RPMI7951 (cell line): ENCODE data around the gene POLDIP3. TPM values are rescaled to one million over a fixed set of nuclear protein-coding genes. Genes with fewer than 3 reads are reported as not detected.
"Not testable (repeated sequence)": the region's sequence is repeated elsewhere in the genome, so short reads cannot be mapped to it uniquely, and the experiment has no call there.

ENCODE experiments used
- DNase-seq: peaks from one replicate; pipeline ENCODE4 v3.0.0-alpha.2; 2012; ENCODE audit warnings: low read depth
- total RNA-seq: library from RNA; depleted of rRNA; stranded (reverse); fragments of >200 nt; shearing (Covaris generic); gene quantifications from 2 replicates; pipeline ENCODE4 v1.2.3, GENCODE V29; 2014

The POLDIP3 gene
- total RNA-seq, 1 experiment from 2014 or later: 23.1 TPM

DNA sequence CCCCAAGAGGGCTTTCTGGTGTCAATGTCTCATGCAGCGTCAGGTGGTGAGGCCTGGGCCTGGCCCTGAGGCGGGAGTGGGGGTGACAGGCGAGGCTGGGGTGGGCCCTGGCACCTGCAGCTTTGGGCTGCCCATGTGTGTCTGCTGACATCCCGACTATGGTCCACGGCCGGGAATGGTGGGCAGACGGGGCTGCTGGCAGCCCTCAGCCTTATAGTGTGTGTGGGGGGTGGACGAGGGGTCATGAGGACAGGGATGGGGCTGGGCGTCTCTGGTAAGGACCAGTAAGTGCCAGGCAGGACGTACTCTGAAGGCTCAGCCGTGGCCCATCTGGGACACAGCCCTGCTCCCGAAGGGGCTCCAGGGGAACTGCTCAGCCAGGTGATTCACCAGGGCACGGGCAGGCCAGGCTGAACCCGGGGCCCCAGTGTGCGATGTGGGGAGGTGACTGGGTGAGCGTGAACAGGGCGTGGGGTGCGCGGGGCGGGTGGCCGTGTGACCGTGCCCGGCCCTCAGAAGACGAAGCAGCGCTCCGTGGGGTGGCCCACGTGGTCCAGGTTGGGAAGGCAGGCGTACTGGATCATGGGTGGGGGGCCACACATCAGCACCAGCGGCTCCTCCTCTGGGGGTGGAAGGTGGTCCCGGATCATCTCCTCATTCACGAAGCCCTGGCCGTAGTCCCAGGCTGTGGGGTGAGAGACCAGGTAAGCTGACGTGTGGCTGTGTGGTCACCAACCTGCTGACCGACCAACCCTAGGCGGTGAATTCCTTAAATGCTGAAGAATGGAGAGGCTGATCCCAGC is 4.8 kb upstream of the POLDIP3 start:
- no peak for DNase-seq

DNA sequence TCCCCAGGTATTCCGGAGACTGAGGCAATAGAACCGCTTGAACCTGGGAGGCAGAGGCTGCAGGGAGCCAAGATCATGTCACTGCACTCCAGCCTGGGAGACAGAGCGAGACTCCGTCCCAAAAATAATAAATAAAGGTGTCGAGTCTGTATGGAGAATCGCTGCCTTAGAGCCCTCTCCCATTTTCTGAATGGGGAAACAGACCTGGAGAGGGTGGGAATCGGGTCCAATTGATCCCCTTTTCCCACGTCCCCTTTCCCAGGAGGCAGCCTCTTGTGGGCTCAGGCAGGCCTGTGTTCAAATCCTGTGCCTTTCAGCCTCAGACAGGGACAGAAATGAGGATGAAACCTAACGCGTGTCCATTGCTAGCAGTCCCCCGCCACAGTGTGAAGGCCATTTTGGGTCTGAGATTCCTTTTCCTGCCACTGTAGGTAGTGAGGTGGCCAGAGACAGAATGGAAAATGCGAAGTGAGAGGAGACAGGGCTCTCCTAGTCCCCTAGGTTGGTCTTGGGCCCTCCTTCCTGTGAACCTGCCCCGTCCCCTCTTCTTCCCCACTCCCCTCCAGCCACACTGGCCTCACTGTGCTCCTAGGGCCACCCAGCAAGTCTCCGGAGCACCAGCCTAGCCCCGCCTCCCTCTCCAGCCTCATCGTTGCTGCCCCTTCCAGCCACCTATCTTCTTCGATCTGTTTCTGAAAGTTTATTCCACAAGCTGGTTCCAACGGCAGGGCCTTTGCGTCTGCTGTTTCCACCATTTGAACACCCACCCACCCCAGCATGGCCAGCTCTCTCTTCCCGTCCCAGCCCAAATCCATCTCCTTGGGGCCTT is 2.7 kb upstream of the POLDIP3 start:
- DNase-seq: no peak

DNA sequence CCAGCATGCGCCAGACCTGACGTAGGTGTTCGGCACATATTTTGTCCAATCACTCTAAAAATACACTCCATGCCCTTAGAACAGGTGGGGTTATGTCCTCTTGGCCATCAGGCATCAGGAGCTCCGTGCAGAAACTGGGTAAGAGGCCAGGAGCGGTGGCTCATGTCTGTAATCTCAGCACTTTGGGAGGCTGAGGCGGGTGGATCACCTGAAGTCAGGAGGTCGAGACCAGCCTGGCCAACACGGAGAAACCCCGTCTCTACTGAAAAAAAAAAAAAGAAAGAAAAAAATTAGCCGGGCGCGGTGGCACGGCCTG is 1.1 kb upstream of the POLDIP3 start:
- DNase-seq: not testable (repeated sequence)

DNA sequence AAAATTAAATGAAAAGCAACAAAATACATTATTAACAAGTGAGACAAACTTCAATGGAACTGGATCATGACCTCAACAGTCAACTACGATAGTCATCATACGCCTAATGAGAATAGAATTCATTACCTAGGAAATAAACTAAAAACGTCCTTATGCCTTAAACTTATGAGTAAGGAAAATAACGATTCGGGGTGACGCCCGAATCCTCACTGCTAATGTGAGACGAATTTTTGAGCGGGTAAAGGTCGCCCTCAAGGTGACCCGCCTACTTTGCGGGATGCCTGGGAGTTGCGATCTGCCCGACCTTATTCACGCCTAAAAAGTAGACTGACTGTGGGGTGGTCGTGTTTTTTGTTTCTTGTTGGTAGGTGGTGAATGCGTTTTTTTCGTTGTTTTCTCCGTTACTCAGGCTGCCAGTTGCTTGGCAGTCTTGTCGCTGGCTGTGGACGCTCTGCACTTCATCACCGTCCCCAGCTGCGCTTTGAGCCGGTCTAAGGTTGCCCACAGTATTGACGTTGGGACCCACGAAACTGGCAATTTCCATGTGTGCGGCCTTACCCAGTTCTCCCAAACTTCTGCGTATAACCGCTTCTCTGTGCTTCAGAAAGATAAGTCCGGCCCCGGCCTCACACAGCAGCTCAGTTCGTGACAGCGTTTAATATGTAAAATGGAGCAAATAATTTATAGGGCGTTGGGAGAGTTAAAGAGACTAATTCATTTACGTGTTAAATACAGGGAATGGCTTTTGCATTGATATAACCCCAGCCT is 593 bp upstream of the POLDIP3 start:
- peak; percentile 99 for DNase-seq

DNA sequence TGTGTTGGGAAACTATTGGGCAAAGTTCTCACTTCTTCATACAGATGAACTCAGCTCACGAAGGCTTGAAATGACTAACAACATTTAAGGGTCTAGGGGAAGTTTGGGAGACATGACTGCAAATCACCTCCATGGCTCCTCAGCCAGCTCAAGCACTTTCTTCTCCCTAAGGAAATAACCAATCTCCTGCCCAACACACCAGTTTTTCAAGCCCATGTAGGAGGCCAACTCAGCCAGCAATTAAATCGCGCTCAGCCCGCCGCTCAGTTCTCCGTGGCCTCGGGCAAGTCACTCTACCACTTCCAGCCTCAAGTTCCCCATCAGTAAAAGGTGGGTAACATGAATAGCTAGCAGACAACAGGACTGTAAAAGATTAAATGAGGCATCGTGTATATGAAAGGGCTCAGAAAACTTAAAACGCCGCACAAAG is 796 bp downstream of the POLDIP3 start:
- peak; percentile 51 for DNase-seq

DNA sequence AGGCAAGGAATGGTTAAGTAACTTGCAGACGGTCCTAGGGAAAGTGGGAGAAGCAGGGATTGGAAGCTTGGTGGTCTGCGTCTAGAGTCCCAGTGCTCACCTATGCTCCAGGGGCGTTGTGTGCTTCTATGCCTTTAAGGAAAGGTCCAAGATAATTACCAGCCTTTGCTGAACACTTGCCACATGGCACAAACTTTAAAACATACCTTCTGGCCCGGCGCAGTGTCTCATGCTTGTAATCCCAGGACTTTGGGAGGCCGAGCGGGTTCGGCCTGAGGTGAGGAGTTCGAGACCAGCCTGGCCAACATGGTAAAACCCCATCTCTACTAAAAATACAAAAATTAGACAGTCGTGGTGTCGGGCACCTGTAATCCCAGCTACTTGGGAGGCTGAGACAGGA is 2.3 kb downstream of the POLDIP3 start:
- DNase-seq: no peak

DNA sequence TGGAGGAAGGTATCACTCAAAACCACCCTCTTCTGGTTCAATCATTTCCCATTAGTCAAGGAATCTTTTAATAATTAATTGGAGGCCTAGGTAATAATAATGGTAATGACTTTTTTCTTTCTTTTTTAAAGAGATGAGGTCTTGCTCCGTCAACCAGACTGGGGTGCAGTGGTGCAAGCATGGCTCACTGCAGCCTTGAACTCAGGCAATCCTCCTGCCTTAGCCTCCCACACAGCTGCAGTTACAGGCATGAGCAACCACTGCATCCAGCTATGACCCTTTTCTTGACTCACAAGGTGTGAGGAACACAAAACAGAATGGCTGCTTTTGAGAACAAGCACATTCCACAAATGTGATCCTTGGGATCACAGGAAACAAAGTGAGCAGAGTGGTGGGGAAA is 3.6 kb downstream of the POLDIP3 start:
- no peak for DNase-seq

DNA sequence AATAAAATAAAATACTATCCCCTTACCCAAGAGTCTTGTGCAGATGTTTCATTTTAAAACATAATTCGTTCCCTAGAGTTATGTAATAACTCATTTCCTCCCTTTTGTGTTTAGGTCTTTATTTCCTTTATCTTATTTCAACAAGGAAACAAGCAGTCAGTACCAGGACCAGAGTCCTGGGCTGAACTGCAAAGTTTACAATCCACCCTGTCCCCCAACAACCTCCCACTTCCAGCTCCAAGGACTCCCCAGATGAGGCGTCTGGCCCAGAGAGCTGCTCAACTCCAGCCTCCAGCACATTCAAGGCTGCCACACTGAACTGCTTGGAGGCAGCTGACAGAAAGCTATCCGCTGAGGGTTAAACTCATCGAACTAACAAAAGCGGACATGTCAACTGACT is 4.5 kb downstream of the POLDIP3 start:
- DNase-seq: no peak

DNA sequence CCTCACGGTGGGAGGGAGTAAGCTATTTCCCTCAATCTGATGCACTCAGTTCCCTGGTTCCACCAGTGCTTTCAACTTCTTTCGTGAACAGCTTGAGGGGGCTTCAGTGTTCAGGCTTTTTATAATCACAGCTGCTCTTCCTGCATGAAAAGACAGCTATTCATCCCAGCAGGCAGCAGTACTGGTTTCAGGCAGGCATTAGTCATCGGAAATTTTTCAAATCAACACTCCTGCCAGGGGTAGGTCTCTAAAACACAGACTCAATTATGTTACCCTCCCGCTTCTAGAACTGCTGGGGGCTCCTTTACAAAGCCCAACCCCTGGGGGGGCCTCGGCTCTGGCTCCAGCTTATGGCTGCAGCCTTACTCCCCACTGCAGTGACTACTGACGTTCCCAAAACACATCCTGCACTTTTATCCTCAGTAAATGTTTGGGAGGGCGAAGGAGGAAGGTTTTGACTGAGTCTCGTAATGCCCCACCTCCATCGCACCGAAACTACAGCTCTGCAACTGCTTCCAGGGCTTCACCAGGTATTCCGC is 5.8 kb downstream of the POLDIP3 start:
- peak; percentile 79 for DNase-seq

DNA sequence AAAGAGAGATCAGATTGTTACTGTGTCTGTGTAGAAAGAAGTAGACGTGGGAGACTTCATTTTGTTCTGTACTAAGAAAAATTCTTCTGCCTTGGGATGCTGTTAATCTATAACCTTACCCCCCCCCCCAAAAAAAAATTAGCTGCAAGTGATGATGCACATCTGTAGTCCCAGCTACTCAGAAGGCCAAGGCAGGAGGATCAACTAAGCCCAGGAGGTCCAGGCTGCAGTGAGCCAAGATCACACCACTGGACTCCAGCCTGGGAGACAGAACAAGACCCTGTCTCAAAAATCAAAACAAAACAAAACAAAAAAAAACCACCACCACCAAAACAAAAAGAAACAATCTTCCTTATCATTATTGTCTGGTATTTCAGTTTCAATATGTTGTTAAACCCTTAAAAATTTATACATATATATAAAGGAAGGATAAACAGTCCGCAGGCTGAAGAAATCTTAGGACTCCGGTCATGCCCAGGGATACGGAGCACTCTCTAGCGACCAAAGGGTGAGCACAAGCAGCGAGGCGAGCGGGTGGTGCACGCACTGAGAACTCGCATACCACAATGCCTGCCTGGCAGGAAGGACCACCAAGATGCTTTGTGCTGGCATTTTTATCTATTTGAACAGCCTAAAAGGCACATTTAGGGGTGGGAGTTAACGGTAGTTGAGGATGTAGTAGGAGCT is 6.4 kb downstream of the POLDIP3 start:
- no peak for DNase-seq

DNA sequence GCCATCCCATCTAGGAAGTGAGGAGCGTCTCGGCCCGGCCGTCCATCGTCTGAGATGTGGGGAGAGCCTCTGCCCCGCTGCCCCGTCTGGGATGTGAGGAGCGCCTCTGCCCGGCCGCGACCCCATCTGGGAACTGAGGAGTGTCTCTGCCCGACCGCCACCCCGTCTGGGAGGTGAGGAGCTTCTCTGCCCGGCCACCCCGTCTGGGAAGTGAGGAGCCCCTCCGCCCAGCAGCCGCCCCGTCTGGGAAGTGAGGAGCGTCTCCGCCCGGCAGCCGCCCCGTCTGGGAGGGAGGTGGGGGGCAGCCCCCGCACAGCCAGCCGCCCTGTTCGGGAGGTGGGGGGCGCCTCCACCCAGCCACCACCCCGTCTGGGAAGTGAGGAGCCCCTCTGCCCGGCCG is 7.0 kb downstream of the POLDIP3 start:
- DNase-seq: not testable (repeated sequence)

DNA sequence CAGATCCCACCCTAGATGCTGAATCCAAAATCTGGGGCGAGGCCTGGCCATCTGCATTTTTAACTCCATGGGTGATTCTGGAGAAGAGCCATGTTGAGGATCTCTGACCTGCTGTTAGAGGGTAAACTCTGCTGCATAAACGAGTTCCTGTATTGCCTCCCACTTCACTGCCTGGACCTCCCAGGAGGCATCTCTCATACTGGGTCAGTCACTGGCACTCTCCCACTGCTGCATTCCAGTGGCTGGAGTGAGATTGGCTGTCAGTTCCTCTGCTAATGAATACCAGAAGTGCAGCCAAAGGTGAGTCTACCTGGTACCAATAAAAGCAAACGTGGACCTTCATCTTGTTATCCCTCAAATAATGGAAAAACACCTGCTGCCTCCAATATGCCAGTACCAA is 10.3 kb downstream of the POLDIP3 start:
- DNase-seq: no peak

DNA sequence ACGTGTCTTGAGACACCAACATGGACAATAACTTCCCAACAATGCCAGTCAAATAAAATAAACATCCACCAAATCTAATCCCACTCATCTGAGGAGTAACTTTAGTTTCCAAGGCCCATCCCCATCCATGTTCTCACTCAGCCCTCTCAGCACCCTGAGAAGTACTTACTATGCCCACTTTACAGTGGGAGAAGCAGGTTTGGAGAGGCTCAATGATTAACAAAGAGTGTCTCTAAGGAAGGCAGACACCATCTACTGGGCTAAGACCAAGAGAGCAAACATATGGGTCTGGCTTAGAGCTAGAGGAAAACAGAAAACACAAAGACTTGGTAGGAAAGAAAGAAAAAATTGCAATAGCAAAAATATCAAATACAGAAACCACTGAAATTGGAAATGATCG is 11.3 kb downstream of the POLDIP3 start:
- DNase-seq: no peak

DNA sequence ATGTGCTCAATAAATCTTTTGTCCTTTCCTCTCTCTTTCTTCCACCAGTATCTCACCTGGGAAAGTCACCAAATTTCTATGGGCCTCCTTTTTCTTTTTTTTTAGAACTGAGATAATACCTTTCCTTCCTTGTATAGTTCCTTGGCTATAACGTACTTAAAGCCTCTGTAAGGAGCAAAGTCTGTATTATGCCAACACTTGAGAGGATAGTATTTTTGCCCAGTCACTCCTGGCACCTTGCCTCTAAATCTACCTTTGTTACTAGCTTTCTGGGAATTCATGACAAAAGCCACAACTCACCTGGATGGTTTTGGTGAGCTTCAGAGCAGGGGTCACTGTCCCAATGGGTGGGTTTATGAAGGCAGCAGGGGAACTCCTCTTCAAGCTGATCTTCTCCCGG is 12.2 kb downstream of the POLDIP3 start:
- no peak for DNase-seq

DNA sequence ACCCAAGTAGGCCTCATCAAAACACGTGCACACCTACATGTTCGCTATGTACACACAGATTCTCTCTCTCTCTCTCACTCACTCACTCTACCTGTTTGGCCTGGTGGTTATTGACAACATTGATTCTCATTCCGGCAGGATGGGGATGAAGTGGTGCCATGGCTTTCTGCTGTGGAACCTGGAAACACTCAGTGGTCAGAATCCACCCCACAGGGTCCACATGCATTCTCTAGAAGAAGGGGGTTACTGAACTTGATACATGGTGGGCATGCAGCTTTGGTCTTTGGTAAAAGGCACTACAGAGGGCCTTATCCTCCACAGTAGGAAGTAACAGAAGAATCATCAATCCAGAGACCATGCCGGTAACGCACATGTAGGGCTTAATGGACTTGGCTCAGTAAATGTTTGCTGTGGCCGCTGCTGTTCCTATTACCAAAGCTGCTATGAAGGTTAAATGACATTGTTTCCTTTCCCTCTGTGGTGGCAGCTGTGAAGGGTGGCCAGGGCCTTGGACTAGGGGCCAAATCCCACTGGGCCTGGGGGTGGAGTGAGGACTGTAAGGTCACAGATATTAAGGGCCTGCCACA is 12.7 kb downstream of the POLDIP3 start:
- no peak for DNase-seq

DNA sequence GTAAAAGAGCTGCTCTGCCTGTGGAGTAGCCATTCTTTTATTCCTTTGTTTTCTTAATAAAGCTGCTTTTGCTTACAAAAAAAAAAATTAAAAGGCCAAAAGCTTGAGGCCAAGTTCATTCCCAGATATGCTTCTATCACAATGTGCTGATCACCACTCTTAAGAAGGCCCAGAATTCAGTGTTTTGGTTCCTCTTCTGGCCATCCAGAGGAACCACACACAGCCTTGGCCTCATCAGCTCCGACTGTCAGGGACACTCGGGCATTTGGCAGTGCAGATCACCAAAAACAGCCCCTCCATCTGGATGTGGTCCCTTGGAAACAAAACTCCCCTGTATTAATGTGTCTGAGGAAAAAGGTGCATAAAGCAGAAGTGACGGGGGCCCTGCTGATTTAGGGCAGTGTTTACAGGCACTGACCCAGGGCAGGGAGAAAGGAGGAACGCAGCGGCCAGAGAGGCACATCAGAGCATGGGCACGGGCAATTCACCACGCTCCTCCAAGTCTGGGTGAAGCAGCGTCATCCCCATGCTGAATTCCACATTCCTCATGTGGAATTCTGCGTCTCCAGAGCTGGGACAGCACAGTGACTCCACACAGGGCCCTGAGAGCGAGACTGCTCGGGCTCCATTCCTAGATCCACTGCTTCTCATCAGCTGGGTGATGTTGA is 17.7 kb downstream of the POLDIP3 start:
- no peak for DNase-seq

DNA sequence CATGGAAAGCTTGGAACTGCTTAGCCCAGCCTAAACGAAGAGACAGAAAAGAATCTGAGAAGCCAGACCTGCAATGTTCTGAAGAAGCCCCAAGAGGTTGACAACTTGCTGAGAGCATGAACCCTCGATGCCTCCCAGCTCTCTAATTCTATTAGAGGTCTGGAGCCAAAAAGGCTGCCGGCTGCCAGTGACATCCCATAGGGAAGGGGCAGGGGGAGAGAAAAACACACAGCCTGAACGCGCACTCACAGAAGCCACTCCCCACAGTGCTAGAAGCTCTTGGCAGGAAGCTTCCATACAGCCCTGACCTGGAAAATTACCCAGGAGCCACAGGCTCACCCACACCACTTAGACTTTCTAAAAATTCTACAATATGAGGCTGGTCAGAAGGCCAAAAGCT is 18.3 kb downstream of the POLDIP3 start:
- DNase-seq: no peak

DNA sequence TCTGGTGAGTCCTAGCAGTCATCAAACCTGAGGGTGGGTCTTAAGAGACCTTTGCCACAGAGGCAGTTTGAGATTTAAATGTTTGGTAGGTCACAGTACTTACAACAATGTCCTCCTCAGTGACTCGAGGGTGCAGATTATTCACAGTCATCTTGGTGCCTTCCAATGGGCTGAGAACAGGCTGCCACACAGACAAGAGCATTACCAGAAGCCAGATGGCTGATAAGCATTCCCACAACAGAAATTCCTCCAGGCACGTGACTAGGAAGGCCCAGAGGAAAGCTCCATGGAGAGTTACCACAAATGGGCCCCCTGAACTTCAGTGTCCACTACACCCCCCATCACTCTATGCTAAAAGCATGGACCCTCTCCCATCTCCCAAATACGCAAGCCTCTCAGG is 19.2 kb downstream of the POLDIP3 start:
- DNase-seq: no peak

DNA sequence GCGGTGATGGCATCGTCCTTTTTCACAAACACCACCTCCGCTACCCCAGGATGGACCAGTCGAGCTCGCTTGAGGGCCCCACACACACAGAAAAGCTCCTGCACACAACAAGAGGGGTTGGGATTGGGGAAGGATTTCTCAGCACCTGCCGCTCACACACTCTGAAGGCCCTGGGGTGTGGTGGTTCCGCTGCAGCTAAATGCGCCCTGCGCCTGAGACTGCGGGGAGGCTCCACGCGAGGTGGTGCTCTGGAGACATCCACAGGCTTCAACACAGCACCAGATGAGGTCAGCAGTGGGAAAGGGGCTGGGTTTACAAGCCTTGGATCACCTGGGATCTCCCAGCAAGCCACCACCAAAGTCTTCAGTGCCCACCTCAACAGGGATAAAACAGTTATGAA is 22.7 kb downstream of the POLDIP3 start:
- no peak for DNase-seq

DNA sequence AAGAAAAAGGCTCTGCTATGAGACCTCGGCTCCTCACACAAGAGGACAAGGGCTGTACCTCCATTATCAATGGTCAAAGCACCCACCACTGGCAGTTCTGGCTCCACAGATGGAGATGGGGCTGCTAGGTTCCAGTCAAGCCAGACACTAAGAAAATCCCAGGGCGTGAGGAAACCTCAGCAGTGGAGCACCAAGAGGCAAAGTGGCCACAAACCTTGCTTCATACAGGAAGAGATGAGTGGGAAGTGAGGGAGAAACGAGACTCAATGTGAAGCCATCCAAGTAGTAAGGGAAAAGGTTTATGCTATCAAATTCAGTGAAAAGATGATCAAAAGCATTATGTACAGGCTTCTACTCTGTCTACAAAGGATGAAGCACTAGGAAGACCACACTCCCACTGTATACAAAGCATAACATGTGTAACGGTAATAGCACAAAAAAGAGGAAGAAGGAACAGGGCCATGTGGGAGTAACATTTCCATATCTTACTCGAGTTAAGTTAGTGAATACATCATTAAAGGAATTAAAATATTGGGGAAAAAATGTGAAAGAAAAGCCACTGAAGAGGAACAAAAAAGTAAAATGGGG is 27.0 kb downstream of the POLDIP3 start:
- DNase-seq: no peak
